ENCODE results near the gene KIF5B.
"Not testable (repeated sequence)": the region's sequence is repeated elsewhere in the genome, so short reads cannot be mapped to it uniquely, and the experiment has no call there.

The KIF5B gene

GRCh38 chr10:32028710-32029109 lies 27.5 kb downstream of the KIF5B start:
- no peak for DNase-seq (ENCODE audit: low read depth, low spot score)
- H3K27ac ChIP-seq = no peak overlapping the region

- DNase-seq (ENCODE audit: low read depth, low spot score) = no peak
- no peak overlapping the region for H3K27ac ChIP-seq
Measured at GRCh38 chr10:32023264-32023663, 33.0 kb downstream of the KIF5B start.

DNA sequence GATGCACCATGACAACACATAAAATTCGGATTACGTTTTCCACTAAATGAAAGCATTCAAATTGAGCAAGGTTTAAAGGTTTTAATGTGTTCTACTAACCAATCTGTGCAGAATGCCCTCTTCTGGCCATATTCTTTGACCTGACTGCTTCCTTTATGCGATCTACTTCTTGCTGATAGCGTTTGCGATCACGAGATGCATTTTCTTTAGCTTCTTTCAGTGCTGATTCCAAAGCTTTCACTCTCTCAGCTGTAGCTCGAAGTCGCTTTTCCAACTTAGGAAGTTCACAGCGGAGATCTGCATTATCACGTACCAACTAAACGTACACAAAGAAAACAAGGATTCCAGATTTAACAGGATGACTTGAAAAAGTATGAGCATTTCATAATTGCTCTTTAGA lies 39.2 kb downstream of the KIF5B start:
- no peak for DNase-seq (ENCODE audit: low read depth, low spot score)
- H3K27ac ChIP-seq = no peak overlapping the region

DNA sequence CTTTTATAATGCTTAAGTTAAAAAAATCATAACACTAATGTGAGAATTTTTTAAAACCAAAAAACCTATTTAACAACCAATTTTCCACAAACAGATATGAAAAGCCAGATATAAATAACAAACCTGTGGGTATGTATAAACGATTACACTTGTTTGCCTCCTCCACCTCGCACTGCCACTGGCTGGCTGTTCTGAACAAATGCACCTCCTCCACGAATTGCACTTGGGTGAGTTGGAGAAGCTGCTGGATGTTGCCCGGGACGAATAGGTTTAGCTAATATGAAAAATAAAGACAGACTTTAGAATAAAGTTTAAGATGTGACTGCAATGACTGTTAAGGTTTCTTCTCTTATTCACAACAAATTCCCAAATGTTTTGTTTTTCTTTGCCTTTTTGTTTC lies 40.8 kb downstream of the KIF5B start:
- DNase-seq (ENCODE audit: low read depth, low spot score) = no peak
- no peak overlapping the region for H3K27ac ChIP-seq

GRCh38 chr10:32007026-32007425 lies 49.2 kb downstream of the KIF5B start:
- DNase-seq (ENCODE audit: low read depth, low spot score) = no peak
- H3K27ac ChIP-seq = no peak overlapping the region

DNA sequence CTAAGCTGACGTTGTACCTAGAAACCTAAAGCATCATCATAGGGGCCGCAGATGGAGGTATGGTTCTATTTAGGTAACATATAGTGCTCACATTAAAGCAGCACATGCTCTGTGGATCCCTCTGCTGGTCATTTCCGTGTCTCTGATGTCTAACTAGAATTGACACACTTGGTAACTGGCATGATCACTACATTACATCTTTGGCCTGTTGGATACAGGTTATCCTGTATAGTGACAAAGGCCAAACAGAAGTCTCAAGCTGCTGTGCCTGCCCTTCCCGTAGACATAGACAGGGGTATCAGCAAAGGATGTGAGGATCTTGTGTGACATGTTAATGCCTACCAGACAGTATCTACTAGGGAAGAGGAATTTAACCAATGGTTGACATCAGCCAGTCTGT lies 51.2 kb downstream of the KIF5B start:
- no peak for DNase-seq (ENCODE audit: low read depth, low spot score)
- no peak overlapping the region for H3K27ac ChIP-seq

- H3K27ac ChIP-seq = no peak overlapping the region
- no peak for DNase-seq (ENCODE audit: low read depth, low spot score)
Measured at GRCh38 chr10:32004161-32004591, 52.0 kb downstream of the KIF5B start.

GRCh38 chr10:32002531-32002930 lies 53.7 kb downstream of the KIF5B start:
- DNase-seq (ENCODE audit: low read depth, low spot score) = no peak
- H3K27ac ChIP-seq = no peak overlapping the region

DNA sequence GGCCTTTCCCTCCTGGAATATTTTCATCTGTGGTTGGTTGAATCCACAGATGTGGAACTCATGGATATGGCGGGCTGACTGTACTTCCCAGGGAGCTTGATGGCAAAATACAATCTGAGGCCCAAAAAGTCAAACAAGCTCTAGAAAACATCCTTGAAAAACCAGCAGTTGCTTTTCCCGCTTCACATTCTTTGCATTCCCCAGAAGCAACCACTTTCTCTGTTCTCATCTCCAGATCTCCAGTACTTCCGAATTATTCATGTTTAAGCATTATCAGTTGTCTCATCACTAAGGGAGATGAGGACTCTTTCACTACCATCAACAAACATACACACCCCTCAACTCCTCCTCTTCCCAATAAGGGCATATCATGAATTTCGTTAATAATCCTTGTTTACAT lies 55.3 kb downstream of the KIF5B start:
- no peak overlapping the region for H3K27ac ChIP-seq
- no peak for DNase-seq (ENCODE audit: low read depth, low spot score)

GRCh38 chr10:31999836-32000235 lies 56.4 kb downstream of the KIF5B start:
- DNase-seq (ENCODE audit: low read depth, low spot score) = no peak

GRCh38 chr10:31999070-31999660 lies 57.1 kb downstream of the KIF5B start:
- H3K27ac ChIP-seq = no peak overlapping the region
- DNase-seq (ENCODE audit: low read depth, low spot score) = no peak

More at GRCh38 chr10:31999836-32000235, 56.4 kb downstream of the KIF5B start:
- H3K27ac ChIP-seq = no peak overlapping the region

- H3K27ac ChIP-seq = no peak overlapping the region
- no peak for DNase-seq (ENCODE audit: low read depth, low spot score)
Measured at GRCh38 chr10:31994926-31995325, 61.3 kb downstream of the KIF5B start.

GRCh38 chr10:31990937-31991336 lies 65.3 kb downstream of the KIF5B start:
- H3K27ac ChIP-seq = no peak overlapping the region
- DNase-seq (ENCODE audit: low read depth, low spot score) = no peak

- DNase-seq (ENCODE audit: low read depth, low spot score); H3K27ac ChIP-seq: not testable (repeated sequence)
Measured at GRCh38 chr10:31987786-31988185, 68.4 kb downstream of the KIF5B start.

- H3K27ac ChIP-seq = no peak overlapping the region
- DNase-seq (ENCODE audit: low read depth, low spot score) = no peak
Measured at GRCh38 chr10:31982111-31982510, 74.1 kb downstream of the KIF5B start.

GRCh38 chr10:31980471-31980870 lies 75.8 kb downstream of the KIF5B start:
- no peak overlapping the region for H3K27ac ChIP-seq
- no peak for DNase-seq (ENCODE audit: low read depth, low spot score)

DNA sequence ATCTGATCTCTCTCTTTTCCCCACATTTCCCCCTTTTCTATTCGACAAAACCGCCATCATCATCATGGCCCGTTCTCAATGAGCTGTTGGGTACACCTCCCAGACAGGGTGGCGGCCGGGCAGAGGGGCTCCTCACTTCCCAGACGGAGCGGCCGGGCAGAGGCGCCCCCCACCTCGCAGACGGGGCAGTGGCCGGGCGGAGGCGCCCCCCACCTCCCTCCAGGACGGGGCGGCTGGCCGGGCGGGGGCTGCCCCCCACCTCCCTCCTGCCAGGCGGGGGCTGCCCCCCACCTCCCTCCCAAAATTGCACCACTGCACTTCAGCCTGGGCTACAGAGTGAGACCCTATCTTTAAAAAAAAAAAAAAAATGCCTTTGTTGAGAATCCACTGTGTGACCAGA lies 77.2 kb downstream of the KIF5B start:
- H3K27ac ChIP-seq; DNase-seq (ENCODE audit: low read depth, low spot score): not testable (repeated sequence)

DNA sequence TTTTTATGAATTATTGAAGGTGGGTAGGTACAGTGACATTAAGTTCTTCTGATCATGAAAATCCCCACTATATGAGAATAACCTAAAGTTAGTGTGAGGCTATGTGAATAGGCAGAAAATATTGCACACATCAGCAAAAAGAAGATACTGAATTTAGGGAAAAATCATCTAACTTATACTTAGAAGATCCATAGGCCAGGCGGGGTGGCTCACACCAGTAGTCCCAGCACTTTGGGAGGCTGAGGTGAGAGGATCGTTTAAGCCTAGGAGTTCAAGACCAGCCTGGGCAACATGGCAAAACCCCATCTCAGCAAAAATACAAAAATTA lies 78.1 kb downstream of the KIF5B start:
- peak overlapping the region; percentile 47 for H3K27ac ChIP-seq
- no peak for DNase-seq (ENCODE audit: low read depth, low spot score)

DNA sequence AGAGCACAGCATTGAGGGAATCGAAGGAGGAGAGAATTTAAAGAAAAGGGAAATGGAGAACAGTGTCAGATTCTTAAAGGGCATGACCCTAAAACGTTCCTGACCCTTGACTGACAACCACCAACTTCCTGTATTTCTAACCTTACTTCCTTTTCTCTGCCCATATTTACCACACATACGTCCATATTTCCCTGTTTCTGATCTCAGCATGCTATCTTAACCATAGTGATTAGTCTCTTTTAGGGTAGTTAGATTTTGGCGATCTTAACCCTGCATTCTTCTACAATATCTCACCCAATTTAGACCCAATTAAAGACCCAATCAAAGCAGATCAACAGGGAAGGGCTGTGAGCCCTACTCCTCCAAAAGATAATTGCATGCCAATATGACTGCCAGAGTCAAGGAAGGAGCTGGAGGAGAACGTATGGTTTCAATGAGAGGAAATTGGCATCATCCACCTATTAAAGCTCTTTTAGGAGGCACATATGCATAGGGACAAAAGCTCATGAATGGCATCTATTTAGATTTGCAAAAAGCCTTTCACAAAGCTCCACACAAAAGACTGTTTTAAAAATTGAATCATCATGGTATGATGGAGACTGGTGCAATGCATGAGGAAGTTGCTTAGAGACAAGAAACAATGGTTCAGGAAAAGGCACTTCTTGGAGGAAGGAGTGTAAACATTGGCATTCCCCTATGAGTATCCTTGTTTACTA lies 78.6 kb downstream of the KIF5B start:
- peak overlapping the region; percentile 47 for H3K27ac ChIP-seq
- DNase-seq (ENCODE audit: low read depth, low spot score) = peak; percentile 49

- DNase-seq (ENCODE audit: low read depth, low spot score) = no peak
- H3K27ac ChIP-seq = no peak overlapping the region
Measured at GRCh38 chr10:31975157-31975765, 81.0 kb downstream of the KIF5B start.

- no peak overlapping the region for H3K27ac ChIP-seq
- no peak for DNase-seq (ENCODE audit: low read depth, low spot score)
Measured at GRCh38 chr10:31974434-31975124, 81.6 kb downstream of the KIF5B start.
